Stomach (tissue), 9 donors: Measurements from ENCODE around the gene ODC1. TPM values are rescaled to one million over a fixed set of nuclear protein-coding genes. Genes with fewer than 3 reads are reported as not detected.

Experiments used
- DNase-seq, 2 donors: peaks; one replicate each; pipeline versions ENCODE4 v3.0.0 to v3.0.0-alpha.2; 2013 to 2019
- H3K27ac ChIP-seq, 5 donors: fragments of 200-600 bp in 4 of 5; sonication (generic) in 4 of 5; one replicate each; pipeline ENCODE4 v1.5.1; 2013 to 2019; ENCODE audit warnings: mild to moderate bottlenecking in 1 of 5, moderate library complexity in 1 of 5
- H3K27me3 ChIP-seq, 3 donors: fragments of 200-600 bp; sonication (generic); one replicate each; pipeline ENCODE4 v1.5.1; 2017 to 2019; ENCODE audit warnings: mixed run types in 1 of 3
- H3K36me3 ChIP-seq, 4 donors: fragments of 200-600 bp; sonication (generic); 1 replicate in 3 of 4; 2 replicates in 1 of 4; pipeline ENCODE4 v1.5.1; 2016 to 2019
- H3K4me1 ChIP-seq, 4 donors: fragments of 200-600 bp; sonication (generic); one replicate each; pipeline ENCODE4 v1.5.1; 2016 to 2019
- H3K4me3 ChIP-seq, 4 donors: fragments of 200-600 bp; sonication (generic) in 3 of 4; one replicate each; pipeline ENCODE4 v1.5.1; 2016 to 2019; ENCODE audit warnings: mild to moderate bottlenecking in 1 of 4
- H3K9me3 ChIP-seq, 4 donors: fragments of 200-600 bp; sonication (generic); one replicate each; pipeline ENCODE4 v1.5.1; 2016 to 2019
- CTCF ChIP-seq, 7 experiments: fragments of 450-650 bp in 4 of 7; fragments of 200-600 bp in 3 of 7; sonication (generic) in 3 of 7; IDR thresholded peaks; one replicate each; pipeline ENCODE4 v1.5.1; 2016 to 2019; ENCODE audit warnings: antibody characterized with exemption in 7 of 7, control low read depth in 2 of 7, mild to moderate bottlenecking in 1 of 7
- EP300 ChIP-seq: sonication (generic); formaldehyde crosslinking; IDR thresholded peaks from one replicate; pipeline ENCODE4 v1.6.1; 2017; ENCODE audit warnings: antibody characterized with exemption
- POLR2A ChIP-seq, 4 donors: fragments of 450-650 bp; IDR thresholded peaks; one replicate each; pipeline ENCODE4 v1.6.1; 2016; ENCODE audit warnings: antibody characterized with exemption in 4 of 4, control low read depth in 2 of 4, mild to moderate bottlenecking in 1 of 4, moderate library complexity in 1 of 4
- POLR2AphosphoS5 ChIP-seq, 3 donors: sonication (generic); formaldehyde crosslinking; IDR thresholded peaks; one replicate each; pipeline ENCODE4 v1.6.1; 2016; ENCODE audit warnings: antibody characterized with exemption in 3 of 3
- WGBS, 5 donors: extraction: QIAGEN DNeasy Blood & Tissue Kit in 3 of 5; methylation state at CpG; one replicate each; pipeline versions ENCODE4 v1.1.5 to v1.1.7; 2013 to 2018; 5-methylcytosine and 5-hydroxymethylcytosine counted together
- intact Hi-C: fragments of 100-400 bp; cut with DNase I; formaldehyde crosslinking; loops from one replicate; pipeline ENCODE4 v1.15.1; 2023; ENCODE audit warnings: low total_unique reads
- polyA plus RNA-seq, 3 donors: library from polyadenylated mRNA; stranded (reverse); fragments of 200-250 nt; gene quantifications; one replicate each; pipeline ENCODE4 v1.2.3, GENCODE V29; 2013
- total RNA-seq, 5 donors: library from RNA; depleted of rRNA; stranded (reverse); fragments of >200 nt; gene quantifications; one replicate each; pipeline versions ENCODE4 v1.1.0 to v1.2.3, GENCODE V29; 2014 to 2016
- donor health status: healthy with polysubstance abuse.
- donor health status: Bipolar disorder and iron deficiency.
- donor health status: healthy.

The ODC1 gene
- total and polyA plus RNA-seq, 8 donors: 32.2 to 148 (median 49.8) TPM

GRCh38 chr2:10426726-10427617 is 21.2 kb downstream of the ODC1 start:
- intact Hi-C loops: loop anchor here (10.0 kb wide), 1 partner anchor 282 kb away; no protein-coding TSS in a partner anchor
- Histone ChIP-seq H3K27ac (no peak overlapping the region), H3K4me3 (no peak overlapping the region), H3K36me3 (peaks cover 42 to 65% (median 64%) of the 10 kb centered on the region in 4 donors), H3K27me3 (peaks cover 0 to 4% (median 0%) of the 10 kb centered on the region in 3 donors), H3K4me1 (peaks cover 5 to 13% (median 6%) of the 10 kb centered on the region in 4 donors), H3K9me3 (no peaks in the 10 kb centered on the region)
- TF ChIP-seq CTCF (IDR thresholded peaks at IDR 0.05) (no peak), EP300 (no peak), POLR2A (IDR thresholded peaks at IDR 0.05) (no peak), POLR2AphosphoS5 (IDR thresholded peaks at IDR 0.05) (no peak)
- 91 to 93% (median 92%) methylated on average over 34 to 40 of the region's 40 CpGs for WGBS, 5 donors
- DNase-seq: no peak

GRCh38 chr2:10425699-10426098 is 22.4 kb downstream of the ODC1 start:
- no peak overlapping the region for H3K4me3 ChIP-seq
- WGBS, 5 donors: 80 to 97% (median 85%) methylated on average over 4 to 10 of the region's 10 CpGs
- no peak for TF ChIP-seq CTCF (IDR thresholded peaks at IDR 0.05)
- TF ChIP-seq POLR2AphosphoS5 (IDR thresholded peaks at IDR 0.05): no peak
- TF ChIP-seq POLR2A (IDR thresholded peaks at IDR 0.05): no peak
- no peak for TF ChIP-seq EP300
- intact Hi-C loops: loop anchor here (10.0 kb wide), 1 partner anchor 281 kb away; no protein-coding TSS in a partner anchor
- peaks cover 47 to 78% (median 76%) of the 10 kb centered on the region in 4 donors for H3K36me3 ChIP-seq
- no peak overlapping the region for H3K27ac ChIP-seq
- peaks cover 0 to 5% (median 0%) of the 10 kb centered on the region in 4 donors for H3K4me1 ChIP-seq
- no peaks in the 10 kb centered on the region for H3K9me3 ChIP-seq
- no peak for DNase-seq
- H3K27me3 ChIP-seq: no peaks in the 10 kb centered on the region

- Histone ChIP-seq H3K36me3 (peaks cover 47 to 85% (median 83%) of the 10 kb centered on the region in 4 donors), H3K4me3 (no peak overlapping the region), H3K27me3 (no peaks in the 10 kb centered on the region), H3K4me1 (peaks cover 0 to 5% (median 0%) of the 10 kb centered on the region in 4 donors), H3K9me3 (no peaks in the 10 kb centered on the region), H3K27ac (no peak overlapping the region)
- 81 to 95% (median 91%) methylated on average over 3 to 8 of the region's 8 CpGs for WGBS, 5 donors
- no peak for DNase-seq
- no peak for TF ChIP-seq POLR2AphosphoS5 (IDR thresholded peaks at IDR 0.05)
- TF ChIP-seq POLR2A (IDR thresholded peaks at IDR 0.05): no peak
- TF ChIP-seq EP300: no peak
- no peak for TF ChIP-seq CTCF (IDR thresholded peaks at IDR 0.05)
- intact Hi-C loops: loop anchor here (10.0 kb wide), 1 partner anchor 280 kb away; no protein-coding TSS in a partner anchor
Measured at GRCh38 chr2:10424916-10425505, 23.1 kb downstream of the ODC1 start.

- Histone ChIP-seq H3K27me3 (no peaks in the 10 kb centered on the region), H3K27ac (no peak overlapping the region), H3K4me1 (peaks cover 0 to 5% (median 0%) of the 10 kb centered on the region in 4 donors), H3K9me3 (no peaks in the 10 kb centered on the region), H3K4me3 (no peak overlapping the region), H3K36me3 (peaks cover 47 to 93% (median 90%) of the 10 kb centered on the region in 4 donors)
- WGBS, 5 donors: 87 to 92% (median 90%) methylated on average over 7 to 11 of the region's 11 CpGs
- no peak for TF ChIP-seq POLR2A (IDR thresholded peaks at IDR 0.05)
- no peak for TF ChIP-seq POLR2AphosphoS5 (IDR thresholded peaks at IDR 0.05)
- no peak for TF ChIP-seq CTCF (IDR thresholded peaks at IDR 0.05)
- no peak for DNase-seq
- intact Hi-C loops: loop anchor here (10.0 kb wide), 1 partner anchor 279 kb away; no protein-coding TSS in a partner anchor
Measured at GRCh38 chr2:10424051-10424450, 24.1 kb downstream of the ODC1 start.
